NCI-H446 treated with DMSO at 0.1 percent for 48 hours (cell line): ENCODE measurements around the gene NXN.
"Not testable (repeated sequence)": the region's sequence is repeated elsewhere in the genome, so short reads cannot be mapped to it uniquely, and the experiment has no call there.

Experiments
- DNase-seq: peaks from one replicate; lab custom pipeline; 2025; lab: John Stamatoyannopoulos, UW

The NXN gene

GRCh38 chr17:917941-918740 lies 61.4 kb downstream of the NXN start:
- DNase-seq = no peak

- DNase-seq = no peak
Measured at GRCh38 chr17:917391-917811, 62.2 kb downstream of the NXN start.

- DNase-seq = no peak
Measured at GRCh38 chr17:916315-916714, 63.3 kb downstream of the NXN start.

GRCh38 chr17:915538-916201 lies 63.9 kb downstream of the NXN start:
- DNase-seq = no peak

- DNase-seq = no peak
Measured at GRCh38 chr17:914561-914960, 65.0 kb downstream of the NXN start.

GRCh38 chr17:913207-913606 lies 66.4 kb downstream of the NXN start:
- no peak for DNase-seq

GRCh38 chr17:909642-910323 lies 69.8 kb downstream of the NXN start:
- no peak for DNase-seq

- no peak for DNase-seq
Measured at GRCh38 chr17:907725-908124, 71.9 kb downstream of the NXN start.

- not testable (repeated sequence) for DNase-seq
Measured at GRCh38 chr17:905708-906107, 73.9 kb downstream of the NXN start.

- no peak for DNase-seq
Measured at GRCh38 chr17:903691-904481, 75.7 kb downstream of the NXN start.

GRCh38 chr17:902463-902862 lies 77.1 kb downstream of the NXN start:
- no peak for DNase-seq

- no peak for DNase-seq
Measured at GRCh38 chr17:901964-902363, 77.6 kb downstream of the NXN start.

GRCh38 chr17:901191-901950 lies 78.2 kb downstream of the NXN start:
- DNase-seq = no peak

GRCh38 chr17:900336-900934 lies 79.1 kb downstream of the NXN start:
- no peak for DNase-seq

GRCh38 chr17:897970-898619 lies 81.5 kb downstream of the NXN start:
- no peak for DNase-seq

GRCh38 chr17:896953-897661 lies 82.5 kb downstream of the NXN start:
- no peak for DNase-seq

GRCh38 chr17:896454-896853 lies 83.1 kb downstream of the NXN start:
- no peak for DNase-seq

- no peak for DNase-seq
Measured at GRCh38 chr17:892958-893357, 86.6 kb downstream of the NXN start.

- DNase-seq = no peak
Measured at GRCh38 chr17:888998-889441, 90.6 kb downstream of the NXN start.
